GM21619 (cell line): ENCODE results near the gene SPATA24.
A peak's percentile ranks its signal among the peaks of the same experiment; 100 is the strongest.
"Not testable (repeated sequence)": the region's sequence is repeated elsewhere in the genome, so short reads cannot be mapped to it uniquely, and the experiment has no call there.

Experiments used
- ATAC-seq: cut with Tn5 transposase; IDR thresholded peaks from one replicate; pipeline ENCODE4 v1.9.1; 2021; ENCODE audit not compliant: unreplicated experiment

The SPATA24 gene

DNA sequence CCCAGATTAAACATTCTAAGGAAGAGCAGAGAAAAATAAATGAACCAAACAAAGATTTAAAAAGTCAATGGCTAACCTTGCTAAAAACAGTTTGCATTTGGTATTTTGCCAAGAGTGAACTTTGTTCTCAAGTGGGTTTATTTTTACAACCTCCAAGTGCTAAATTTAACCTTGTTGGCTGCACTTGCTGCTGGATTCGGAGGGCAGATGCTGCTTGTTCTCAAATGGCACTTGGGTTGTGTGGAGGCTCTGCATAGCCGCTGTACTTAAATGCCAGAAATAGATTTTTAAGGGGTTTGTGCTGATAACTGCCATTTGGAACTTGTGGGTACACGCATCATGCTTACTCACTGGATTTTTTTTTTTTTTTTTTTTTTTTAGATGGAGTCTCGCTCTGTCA is 13.3 kb upstream of the SPATA24 start:
- ATAC-seq, result no peak

DNA sequence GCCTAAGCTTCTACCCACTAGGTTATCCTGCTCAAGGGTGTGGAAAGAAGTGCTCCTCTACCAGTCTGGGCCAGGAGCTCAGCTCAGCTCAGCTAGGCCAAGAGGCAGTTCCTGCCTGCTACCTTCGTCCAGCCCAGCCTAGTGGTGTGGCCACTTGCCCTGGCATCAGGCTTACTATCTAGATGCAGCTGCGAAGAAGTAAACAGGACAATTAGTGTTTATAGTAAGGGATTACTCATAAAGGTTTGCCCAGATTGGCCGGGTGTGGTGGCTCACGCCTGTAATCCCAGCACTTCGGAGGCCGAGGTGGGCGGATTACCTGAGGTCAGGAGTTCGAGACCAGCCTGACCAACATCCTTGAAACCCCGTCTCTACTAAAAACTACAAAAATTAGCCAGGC is 12.8 kb upstream of the SPATA24 start:
- no peak for ATAC-seq

DNA sequence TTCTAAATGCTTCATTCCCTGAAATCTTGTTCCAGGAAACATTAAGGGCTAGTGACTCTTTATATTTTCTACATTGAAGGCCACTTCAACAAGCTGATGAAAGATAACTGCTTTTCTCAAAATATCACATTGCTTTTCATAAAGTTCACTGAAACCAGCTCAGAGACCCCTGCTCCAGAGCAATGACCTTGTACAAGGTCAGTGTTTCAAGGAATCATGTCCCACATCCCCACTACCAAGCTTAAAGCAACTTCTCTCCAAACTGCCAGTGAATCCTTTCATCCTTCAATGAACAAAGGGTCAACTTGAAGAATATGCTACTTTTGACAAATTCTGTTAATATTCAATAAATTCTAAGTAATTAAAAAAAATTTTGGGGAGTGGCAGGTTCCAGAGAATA is 12.0 kb upstream of the SPATA24 start:
- ATAC-seq, result no peak

DNA sequence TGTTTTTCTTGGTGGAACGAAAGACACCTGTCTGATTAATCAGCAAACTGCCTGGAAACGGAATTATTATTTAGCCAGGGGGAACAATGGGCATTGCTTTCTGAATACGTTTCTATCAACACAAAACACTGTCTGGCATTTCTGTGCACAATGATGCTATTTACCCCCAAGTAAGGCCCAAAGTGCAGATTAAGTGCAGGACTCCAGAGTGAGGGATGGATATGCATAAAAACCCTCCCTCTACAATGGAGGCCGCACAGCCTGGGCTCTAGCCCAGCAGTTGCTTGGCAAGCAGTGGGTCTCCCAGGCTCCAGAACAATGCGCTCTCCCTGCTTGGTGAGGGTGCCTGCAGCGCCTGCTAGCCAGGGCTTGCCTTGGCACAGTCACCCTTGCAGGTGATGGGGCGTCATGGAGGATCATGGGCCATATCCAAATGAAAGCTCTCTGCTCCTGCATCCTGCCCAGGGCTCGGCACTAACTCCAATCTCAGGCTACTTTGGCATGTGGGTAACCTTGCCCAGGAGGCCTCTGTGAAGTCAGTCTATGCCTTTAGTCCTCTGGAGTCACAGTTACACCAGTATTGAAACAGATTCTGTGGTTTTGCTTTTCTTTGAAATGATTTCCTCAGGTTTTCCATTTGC is 11.5 kb upstream of the SPATA24 start:
- ATAC-seq, result no peak

DNA sequence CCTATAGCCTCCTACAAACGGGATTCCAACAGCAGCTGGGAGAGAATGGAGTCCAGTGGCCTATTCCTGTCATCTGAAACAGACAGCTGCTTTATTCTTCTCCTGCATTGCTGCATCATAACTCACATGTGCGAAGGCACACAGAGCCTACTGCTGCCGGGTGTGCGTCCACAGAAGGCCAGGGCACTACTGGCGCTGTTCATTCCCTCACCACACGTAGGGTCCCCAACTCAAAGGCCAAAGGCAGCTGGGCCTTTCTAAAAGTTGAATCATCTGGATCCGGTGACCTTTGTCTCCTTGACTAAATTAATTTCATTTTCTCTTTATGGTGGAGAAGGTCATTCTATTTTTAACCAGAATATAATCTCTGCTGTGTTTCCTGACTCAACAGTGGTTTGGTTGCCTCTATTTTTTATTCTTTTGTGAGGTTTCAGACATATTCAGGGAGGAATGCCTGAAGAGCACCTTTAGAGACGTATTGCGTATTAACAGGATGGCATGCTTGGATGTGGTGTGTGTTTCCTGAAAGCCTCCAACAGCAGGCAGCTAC is 10.8 kb upstream of the SPATA24 start:
- ATAC-seq, result no peak

DNA sequence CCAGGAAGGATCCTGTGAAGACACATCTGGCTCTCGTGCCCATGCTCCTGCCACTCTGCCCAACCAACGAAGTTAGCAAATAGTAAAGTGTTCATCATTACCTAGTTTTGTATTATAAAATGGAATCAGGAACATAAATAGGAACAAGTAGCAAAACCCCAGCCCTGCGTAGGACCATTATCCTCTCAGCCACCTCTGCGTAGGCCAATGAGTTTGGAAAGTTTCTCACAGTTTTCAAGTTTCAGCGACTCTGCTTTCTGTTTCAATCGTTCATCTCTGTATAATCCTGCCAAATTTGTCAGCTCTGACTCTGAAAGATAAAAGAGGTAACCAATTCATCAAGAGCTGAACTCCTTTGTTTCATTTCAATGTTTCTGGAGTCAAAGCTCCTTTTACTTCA is 10.1 kb upstream of the SPATA24 start:
- no peak for ATAC-seq

DNA sequence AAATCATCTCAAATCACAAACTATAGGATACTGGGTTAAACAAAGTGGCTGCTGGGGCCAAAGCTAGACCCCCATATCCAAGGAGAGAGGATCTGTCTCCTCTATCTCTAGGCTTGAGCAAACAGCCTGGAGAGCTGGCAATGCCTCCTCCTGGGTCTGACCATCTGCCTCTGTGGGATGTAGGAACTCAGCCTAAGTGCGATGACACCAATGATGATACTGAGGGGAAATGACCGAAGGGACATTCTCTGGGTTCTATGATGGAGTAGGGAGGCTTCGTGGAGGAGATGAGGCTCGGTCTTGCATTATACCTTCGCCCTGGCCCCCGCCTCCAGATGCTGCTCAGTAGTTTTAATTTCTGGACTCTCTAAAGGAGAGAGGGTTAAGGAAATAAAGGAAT is 9.3 kb upstream of the SPATA24 start:
- no peak for ATAC-seq

DNA sequence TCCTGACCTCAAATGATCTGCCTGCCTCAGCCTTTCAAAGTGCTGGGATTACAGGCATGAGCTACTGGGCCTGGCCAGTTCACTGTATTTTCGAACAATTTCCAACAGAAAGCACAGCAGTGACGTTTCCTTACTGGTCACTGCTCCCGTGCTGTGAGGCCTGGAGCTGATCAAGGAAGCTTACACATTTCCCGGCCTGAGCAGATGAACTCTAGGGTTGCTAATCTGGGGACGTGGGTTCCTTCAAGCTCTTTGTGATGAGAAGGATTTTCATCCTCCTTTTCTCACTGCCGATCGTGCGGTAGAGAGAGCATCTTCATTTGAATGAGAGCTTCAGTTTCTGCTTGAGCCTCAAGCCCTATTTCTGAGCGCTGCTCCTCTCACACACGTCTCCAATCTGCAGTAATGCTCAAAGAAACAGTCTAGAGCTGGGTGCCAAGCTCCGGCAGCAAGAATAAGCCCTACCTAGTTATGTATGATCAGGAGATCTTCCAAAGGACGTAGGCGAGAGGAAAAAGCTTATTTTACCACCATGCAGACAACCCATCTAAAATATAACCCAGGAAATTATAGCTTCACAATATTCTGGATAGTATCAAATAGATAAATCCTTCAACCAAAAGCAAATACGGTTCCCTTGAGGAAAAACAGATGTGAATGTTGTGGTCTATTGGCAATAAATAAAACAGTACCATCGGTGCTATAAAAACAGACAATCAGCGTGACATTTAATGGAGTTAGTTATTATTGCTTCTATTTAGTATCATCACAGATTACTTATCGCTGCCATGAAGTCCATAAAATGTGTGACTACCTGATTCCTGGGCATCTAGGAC is 7.3 kb upstream of the SPATA24 start:
- no peak for ATAC-seq

DNA sequence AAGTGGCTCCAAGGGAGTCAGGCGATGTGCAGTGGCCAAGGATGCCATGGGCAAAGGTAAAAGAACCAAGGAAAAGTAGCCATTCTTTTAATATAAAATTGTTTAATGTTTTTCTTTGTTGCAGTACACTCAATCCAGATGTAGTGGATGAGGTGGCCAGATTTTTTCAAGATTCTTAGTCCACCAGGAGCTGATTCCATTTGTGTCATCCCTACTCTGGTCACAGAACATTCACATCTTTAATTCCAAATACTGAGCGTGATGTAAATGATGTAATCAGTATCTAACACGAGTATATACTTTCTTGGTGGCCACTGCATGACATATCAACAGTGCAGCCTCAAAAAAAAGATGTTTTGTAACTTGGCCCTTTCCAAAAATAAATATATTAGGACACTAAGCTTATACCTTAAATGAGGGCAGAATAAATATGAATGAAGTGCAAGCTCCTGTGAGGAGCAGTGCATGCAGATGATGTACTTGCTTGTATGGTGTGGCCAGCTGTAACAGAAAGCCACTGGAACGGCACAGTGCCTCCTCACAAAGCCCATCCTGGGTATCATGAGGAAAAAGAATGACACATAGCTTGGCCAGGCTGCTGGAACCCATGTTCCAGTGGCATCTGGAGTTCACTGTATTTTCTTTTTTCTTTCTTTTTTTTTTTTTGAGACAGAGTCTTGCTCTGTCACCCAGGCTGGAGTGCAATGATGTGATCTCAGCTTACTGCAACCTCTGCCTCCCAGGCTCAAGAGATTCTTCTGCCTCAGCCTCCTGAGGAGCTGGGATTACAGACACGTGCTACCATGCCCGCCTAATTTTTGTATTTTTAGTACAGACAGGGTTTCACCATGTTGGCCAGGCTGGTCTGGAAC is 6.5 kb upstream of the SPATA24 start:
- ATAC-seq, result no peak

DNA sequence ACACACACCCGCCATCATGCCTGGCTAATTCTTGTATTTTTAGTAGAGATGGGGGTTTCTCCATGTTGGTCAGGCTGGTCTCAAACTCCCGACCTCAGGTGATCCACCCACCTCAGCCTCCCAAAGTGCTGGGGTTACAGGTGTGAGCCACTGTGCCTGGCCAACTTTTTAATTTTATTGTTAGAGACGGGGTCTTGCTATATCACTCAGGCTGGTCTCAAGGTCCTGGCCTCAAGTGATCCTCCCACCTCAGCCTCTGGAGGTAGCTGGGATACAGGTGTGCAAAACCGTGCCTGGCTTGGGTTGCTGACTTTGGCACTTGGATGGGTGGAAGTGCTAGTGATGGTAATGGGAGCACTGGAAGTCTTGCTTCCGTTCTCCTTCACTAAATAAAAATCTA is 5.2 kb upstream of the SPATA24 start:
- ATAC-seq, result not testable (repeated sequence)

DNA sequence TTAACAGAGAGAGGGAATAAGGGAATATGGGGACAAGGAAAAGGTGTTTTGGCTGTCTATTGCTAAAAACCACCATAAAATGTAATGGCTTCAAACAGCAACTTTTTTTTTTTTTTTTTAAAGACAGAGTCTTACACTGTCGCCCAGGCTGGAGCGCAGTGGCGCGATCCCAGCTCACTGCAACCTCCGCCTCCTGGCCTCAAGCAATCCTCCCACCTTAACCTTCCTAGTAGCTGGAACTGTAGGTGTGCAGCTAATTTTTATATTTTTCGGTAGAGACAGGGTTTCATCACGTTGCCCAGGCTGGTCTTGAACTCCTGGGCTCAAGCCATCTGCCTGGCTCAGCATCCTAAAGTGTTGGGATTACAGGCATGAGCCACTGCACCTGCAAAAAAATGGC is 4.3 kb upstream of the SPATA24 start:
- ATAC-seq, result no peak

DNA sequence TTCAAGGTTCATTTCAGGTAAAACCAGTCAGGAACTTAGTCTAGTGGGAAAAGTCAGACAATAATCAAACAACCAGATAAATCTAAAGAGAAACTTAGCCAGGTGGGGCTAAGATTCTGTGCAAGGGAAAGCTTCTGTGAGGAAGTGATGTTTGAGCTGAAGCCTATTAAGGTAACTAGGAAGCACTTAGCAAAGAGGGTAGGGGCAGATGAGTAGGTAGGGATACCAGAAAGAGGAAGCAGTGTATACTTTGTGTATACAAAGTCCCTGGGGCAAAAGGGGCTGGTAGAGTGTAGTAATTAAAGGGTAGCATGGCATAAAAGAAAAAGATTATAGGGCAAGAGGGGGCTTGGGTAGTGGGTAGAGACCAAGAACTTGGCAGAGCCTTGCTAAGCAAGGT is 3.6 kb upstream of the SPATA24 start:
- no peak for ATAC-seq

DNA sequence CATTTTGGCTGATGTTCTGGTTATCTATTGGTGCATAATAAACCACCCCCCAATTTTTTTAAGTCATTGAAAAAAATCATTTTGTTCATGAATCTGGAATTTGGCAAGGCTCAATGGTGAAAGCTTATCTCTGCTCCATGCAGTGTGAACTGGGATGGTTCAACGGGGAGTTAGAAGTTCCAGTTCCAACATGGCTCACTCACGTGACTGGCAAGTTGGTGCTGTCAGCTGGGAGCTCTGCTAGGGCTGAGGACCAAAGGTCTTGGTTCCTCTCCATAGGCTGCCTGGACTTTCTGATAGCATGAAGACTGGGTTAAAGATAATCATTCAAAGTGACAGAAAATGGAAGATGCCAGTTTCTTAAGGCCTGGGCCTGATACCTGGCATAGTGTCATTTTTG is 3.1 kb upstream of the SPATA24 start:
- ATAC-seq, result no peak

DNA sequence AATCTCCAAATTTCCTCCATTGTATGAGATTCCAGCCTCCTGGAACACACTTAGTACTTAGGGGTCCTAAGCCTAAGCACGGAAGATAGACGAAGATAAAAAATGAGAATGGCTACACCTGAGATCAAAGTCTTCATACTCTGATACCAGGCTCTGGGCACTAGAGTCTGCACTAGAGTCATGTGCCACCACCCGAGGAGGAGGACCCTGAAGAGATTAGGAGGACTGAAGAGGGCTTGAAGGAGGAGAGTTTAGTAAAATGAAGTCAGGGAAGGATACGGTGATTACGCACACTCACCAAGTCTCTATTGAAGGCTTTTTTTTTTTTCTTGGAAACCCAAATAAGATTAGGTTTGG is 573 bp upstream of the SPATA24 start:
- no peak for ATAC-seq

DNA sequence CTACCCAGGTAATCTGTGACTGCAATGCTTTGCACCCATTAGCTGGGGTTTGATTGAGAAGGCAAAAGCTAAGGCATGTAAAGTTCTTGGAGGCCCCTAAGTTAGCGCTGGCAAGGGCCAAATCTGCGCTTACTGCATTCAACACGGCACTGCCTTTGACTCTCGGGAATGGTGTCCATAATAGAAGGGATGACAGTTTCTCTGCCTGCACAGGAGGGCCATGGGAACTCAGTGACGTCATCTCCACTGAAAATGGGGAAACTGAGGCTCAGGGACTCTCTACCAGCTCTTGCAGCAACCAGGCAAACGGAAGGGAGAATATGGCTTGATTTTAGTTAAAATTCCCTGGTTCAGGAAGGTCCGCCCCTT is 487 bp downstream of the SPATA24 start:
- ATAC-seq, result no peak

DNA sequence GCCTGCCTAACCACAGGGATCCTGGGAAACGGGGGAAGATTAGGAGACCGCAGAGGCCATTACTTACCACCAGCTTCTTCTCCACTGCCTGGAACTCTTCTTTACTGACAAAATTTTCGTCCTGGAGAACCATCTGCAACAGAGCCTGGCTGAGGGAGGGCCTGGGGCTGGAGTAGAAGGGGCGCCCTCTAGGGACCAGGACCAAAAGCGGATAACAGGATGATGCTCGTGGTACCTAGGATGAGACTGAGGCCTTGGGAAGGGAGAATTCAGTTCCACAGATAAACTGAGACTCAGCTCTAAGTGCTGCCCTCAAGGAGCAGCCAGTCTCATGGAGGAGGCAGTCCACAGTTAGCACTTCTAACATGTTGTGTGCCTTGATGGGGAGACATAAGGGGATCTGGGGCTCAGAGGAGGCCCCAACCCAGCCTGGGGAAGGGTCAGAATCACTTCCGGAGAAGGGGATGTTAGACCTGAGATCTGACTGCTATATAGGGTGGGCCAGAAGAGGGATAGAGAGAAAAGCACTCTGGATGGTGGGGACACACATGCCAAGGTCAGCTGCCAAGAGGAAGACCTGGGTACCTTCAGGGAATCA is 1.2 kb downstream of the SPATA24 start:
- ATAC-seq, result no peak

DNA sequence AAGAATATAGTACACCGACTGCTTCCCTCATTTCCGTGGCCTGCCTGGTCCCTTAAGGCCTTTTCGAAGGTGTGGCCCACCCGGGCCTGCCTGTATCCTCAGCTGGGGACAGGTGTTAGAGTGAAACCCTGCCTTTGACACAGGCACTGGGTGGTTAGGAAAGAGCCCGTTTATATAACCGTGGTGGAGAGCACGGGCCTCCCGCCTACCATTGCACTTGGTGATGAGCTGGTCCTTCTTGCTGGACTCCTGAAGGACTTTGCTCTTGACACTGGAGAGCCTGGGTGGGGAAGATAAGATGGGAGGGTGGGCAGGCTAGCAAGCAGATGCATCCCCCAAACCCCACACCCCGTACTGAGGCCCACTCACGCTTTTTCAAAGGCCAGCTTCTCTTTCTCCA is 2.3 kb downstream of the SPATA24 start:
- ATAC-seq, result no peak

DNA sequence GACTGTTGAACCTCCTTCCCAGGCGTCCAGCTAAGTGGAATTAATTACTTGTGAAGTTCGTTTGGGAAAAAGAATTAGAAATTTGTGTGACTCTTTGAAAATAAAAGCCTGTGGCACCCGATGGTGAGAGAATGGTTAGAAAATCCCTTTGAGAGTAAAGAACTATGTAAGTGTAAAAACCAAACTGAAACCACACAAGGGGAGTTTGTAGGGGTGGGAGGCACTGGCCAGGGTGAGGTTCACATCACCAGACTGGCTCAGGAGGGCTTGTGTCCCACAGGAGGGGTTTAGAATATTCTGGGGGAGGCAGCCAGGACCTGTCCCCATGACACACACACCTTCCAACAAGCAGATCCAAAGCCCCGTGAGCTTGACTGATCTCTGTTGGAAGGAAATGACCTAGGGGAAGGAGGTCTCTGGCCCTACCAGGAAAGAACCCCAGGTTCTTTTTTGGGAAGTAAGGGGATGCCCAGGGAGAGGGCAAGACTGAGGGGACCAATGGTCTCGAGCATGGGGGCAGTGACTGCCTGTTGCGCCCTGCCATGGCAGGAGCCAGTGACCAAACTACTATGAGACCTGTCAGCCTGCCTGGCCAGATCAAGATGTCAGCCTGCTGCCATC is 4.3 kb downstream of the SPATA24 start:
- ATAC-seq, result peak; percentile 24

DNA sequence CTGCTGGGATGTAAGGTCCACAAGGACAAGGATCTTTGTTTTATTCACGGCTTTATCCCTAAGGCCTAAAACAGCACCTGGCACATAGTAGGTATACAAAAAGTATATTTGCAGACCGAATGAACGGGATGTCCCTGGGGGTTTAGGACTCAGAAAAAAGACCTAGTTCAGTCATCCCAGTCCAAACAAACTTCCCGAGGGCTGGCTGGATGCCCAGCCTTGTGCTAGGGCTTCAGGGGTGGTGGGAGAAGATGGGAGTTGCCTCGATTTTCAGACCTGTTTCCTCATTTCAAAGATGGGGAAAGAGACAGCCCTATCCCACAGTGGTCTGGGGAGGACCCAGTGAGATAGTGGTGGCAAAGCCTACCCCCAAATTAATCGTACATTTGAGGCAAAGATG is 6.0 kb downstream of the SPATA24 start:
- ATAC-seq, result no peak

DNA sequence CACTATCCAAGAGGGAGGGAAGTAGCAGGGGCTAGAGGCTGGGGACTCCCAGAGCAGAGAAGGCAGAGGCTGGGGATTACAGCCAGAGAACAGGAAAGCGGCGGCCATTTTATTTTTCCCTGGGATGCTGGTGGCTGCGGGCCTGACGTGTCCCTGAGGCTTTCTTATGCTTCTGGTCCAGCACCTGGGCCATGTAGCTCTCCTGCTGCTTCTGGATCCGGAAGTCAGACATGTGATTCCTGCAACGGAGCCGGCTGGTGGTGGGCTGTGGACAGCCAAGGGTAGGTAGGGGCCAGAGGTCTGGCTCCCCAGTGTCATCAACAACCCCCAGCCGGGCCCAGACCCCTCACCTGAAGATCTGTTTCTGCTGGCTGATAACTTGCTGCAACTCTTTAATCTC is 7.2 kb downstream of the SPATA24 start:
- ATAC-seq, result no peak
